Large intestine (tissue), 3 donors: Measurements from ENCODE around the gene PURA. TPM values are rescaled to one million over a fixed set of nuclear protein-coding genes. Genes with fewer than 3 reads are reported as not detected.
A peak's percentile ranks its signal among the peaks of the same experiment; 100 is the strongest.

Experiments
- DNase-seq, 2 donors: peaks; one replicate each; pipeline versions ENCODE4 v3.0.0 to v3.0.0-alpha.2; 2013
- H3K27ac ChIP-seq: one replicate; pipeline ENCODE4 v1.5.1; 2013; ENCODE audit warnings: low read length
- H3K27me3 ChIP-seq: 2 replicates; pipeline ENCODE4 v1.6.1; 2013; ENCODE audit warnings: low read length; ENCODE audit not compliant: control insufficient read depth, insufficient read depth
- H3K36me3 ChIP-seq: 2 replicates; pipeline ENCODE4 v1.6.1; 2013; ENCODE audit warnings: low read length; ENCODE audit not compliant: control insufficient read depth, insufficient read depth
- H3K4me1 ChIP-seq: one replicate; pipeline ENCODE4 v1.6.1; 2013; ENCODE audit warnings: low read length; ENCODE audit not compliant: control insufficient read depth, insufficient read depth
- H3K4me3 ChIP-seq: one replicate; pipeline ENCODE4 v1.5.1; 2013; ENCODE audit warnings: low read length
- H3K9me3 ChIP-seq: one replicate; pipeline ENCODE4 v1.6.1; 2013; ENCODE audit warnings: mild to moderate bottlenecking, low read depth, low read length, moderate library complexity; ENCODE audit not compliant: control insufficient read depth
- WGBS: methylation state at CpG from one replicate; pipeline ENCODE4 v1.1.5; 2013; ENCODE audit warnings: low lambda C conversion rate; ENCODE audit not compliant: insufficient coverage; 5-methylcytosine and 5-hydroxymethylcytosine counted together
- polyA plus RNA-seq: library from polyadenylated mRNA; unstranded; fragments of 120-200 nt; gene quantifications from one replicate; pipeline ENCODE4 v1.2.1, GENCODE V29; 2013

PURA gene
- polyA plus RNA-seq, 1 donor, result 16.0 TPM

DNA sequence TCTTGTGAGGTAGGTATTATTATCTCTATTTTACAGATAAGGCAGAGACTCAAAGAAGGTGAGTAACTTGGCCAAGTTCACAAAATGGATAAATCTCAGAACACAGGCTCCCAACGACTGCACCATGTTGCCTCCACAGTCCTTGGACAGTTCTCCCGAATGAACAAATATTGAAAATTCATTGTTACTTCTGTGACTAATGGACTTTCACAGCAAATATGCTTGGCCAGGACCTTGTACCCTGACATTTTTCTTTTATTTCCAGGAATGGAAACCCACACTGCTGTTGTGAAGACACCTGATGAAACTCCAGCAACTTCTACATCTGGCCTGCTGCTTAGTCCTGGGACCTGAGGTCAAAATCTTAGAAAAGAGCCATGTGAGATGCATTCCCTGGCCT lies 58.6 kb downstream of the PURA start:
- Histone ChIP-seq H3K4me3 (no peak overlapping the region), H3K36me3 (no peaks in the 10 kb centered on the region), H3K27me3 (no peaks in the 10 kb centered on the region), H3K4me1 (peaks cover 16% of the 10 kb centered on the region), H3K9me3 (peaks cover 5% of the 10 kb centered on the region), H3K27ac (no peak overlapping the region)
- peak in 1 of 2 donors; percentile 52 for DNase-seq
- no CpG with 5 or more reads among the region's 2 CpGs for WGBS

DNA sequence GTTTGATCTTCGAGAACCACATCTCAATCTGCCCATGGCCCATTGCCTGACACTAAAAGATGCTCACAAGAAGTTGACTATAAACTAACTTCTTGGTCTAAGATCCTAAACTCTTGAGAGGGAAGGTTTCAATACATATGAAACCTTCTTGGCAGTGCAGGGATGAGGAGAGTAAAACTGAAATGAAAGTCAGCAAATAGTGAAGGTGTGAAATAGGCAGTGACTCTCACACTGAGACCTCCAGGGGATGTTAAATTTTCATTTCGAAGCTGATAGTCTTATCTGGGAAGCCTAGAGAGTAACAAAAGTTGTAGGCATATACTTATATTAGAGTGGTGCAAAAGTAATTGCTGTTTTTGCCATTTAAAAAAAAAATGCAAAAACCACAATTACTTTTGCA lies 60.1 kb downstream of the PURA start:
- WGBS, result no CpG with 5 or more reads among the region's 2 CpGs

DNA sequence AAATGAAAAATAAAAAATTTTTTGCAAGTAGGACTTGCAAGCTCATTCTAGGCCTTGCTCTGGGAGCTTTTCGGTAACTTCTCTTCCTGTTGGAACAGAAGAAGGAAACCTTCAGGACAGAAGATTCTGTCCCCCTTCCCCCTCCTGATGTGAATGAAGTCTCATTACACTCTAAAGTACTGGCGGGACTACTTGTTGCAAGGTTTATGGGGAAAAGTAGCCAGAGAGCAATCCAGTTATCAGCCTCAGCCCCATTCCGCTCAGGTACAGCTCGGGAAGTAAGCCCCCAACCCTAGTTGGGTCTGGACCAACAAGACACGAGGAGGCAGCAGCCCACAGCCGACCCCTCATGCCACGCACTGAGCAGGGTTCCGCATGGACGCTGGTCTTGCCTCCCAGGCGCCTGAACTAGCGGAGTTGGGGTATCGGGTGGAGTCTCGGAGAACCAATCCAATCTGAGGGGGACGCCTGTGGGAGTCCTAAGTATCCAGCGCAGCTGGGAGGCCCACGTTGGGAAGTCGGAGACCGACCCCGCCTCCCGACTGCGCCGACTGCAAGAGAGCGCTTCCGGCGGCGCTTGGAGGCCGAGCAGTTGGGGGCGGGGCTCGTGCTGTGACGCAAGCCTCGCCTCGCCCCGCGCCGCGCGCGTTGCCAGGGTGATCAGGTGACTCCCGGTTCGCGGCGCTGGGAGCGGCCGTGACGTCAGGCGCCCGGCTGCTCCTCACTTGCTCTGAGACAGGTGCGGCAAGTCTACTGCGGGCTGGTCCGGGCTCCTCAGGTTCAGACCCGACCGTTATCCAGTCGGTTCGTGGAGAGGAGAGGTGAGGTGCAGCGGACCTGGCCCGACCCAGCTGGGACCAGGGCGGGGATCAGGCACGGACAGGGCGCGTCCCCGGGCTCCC lies 60.8 kb downstream of the PURA start, which contains the start of gene CYSTM1:
Gene CYSTM1 (plus strand): TSS at position 724 of the 902 bp plus-strand sequence. CDS start 19,278 bp downstream, outside the sequence.
- peaks cover 18% of the 10 kb centered on the region for H3K4me1 ChIP-seq
- WGBS, result no CpG with 5 or more reads among the region's 61 CpGs
- peaks cover 5% of the 10 kb centered on the region for H3K9me3 ChIP-seq
- H3K4me3 ChIP-seq, result peak within 1 kb of the TSS; percentile 91
- DNase-seq, result peak; percentile 99
- H3K36me3 ChIP-seq, result no peaks in the 10 kb centered on the region
- no peaks in the 10 kb centered on the region for H3K27me3 ChIP-seq
- H3K27ac ChIP-seq, result peak within 1 kb of the TSS; percentile 100

More for the DNA sequence above, 60.1 kb downstream of the PURA start:
- Histone ChIP-seq H3K4me3 (no peak overlapping the region), H3K36me3 (no peaks in the 10 kb centered on the region), H3K27me3 (no peaks in the 10 kb centered on the region), H3K4me1 (peaks cover 18% of the 10 kb centered on the region), H3K9me3 (peaks cover 5% of the 10 kb centered on the region), H3K27ac (no peak overlapping the region)
- DNase-seq, result no peak

Other genes starting within 250 kb of the PURA start
- gene NRG2, start 70.8 kb upstream of the PURA start, polyA plus RNA-seq, result 1.1 TPM
- 9.4 TPM for gene IGIP, start 11.8 kb downstream of the PURA start, polyA plus RNA-seq
- 94.5 TPM for gene CYSTM1, start 61.1 kb downstream of the PURA start, polyA plus RNA-seq
- gene PFDN1, start 189.0 kb downstream of the PURA start, polyA plus RNA-seq, result 57.7 TPM
- 4.7 TPM for gene HBEGF, start 232.5 kb downstream of the PURA start, polyA plus RNA-seq
- 0.22 TPM for gene SLC4A9, start 246.1 kb downstream of the PURA start, polyA plus RNA-seq